Measurements from ENCODE around the gene FOXJ3. TPM values are rescaled to one million over a fixed set of nuclear protein-coding genes. Genes with fewer than 3 reads are reported as not detected.

The FOXJ3 gene
- total and polyA plus RNA-seq, 2 donors (not counting 1 experiment from before 2014, with no cell fraction given) = 15.4 to 76.4 TPM

DNA sequence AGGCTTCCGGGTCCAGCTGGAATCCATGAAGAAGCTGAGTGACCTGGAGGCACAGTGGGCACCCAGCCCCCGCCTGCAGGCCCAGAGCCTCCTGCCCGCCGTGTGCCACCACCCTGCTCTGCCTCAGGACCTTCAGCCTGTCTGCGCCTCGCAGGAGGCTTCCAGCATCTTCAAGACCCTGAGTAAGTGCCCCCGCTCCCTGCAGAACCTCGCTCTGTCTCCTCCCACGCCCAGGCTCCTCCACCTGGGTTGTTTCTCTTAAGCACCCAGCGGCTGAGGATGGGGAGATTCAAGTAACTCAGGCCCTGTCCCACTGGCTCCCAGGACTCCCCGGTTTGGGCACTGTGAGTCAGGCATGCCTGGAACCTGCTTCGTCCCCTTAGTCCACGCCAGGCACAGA lies 180.3 kb downstream of the FOXJ3 start:
- H2AFZ ChIP-seq (ENCODE audit: insufficient read depth, low read depth, low read length, poor library complexity, severe bottlenecking) = no peak overlapping the region
- H3K9me3 ChIP-seq (ENCODE audit: control extremely low read depth in 1 of 3, control insufficient read depth in 2 of 3, insufficient read depth in 1 of 3, low read length in 2 of 3) = no peaks in the 10 kb centered on the region
- no peak overlapping the region for H3K4me2 ChIP-seq (replicated peaks; ENCODE audit: low read depth, low read length, poor library complexity, severe bottlenecking)
- H3K4me1 ChIP-seq (ENCODE audit: control insufficient read depth in 2 of 2, insufficient read depth in 2 of 2, low read length in 2 of 2) = no peaks in the 10 kb centered on the region
- H3K4me3 ChIP-seq (ENCODE audit: control extremely low read depth in 1 of 5, extremely low read depth in 1 of 5, insufficient read depth in 1 of 5, low read depth in 2 of 5, low read length in 4 of 5) = no peak overlapping the region
- H3K79me2 ChIP-seq (ENCODE audit: control insufficient read depth, insufficient read depth, low read length) = no peaks in the 10 kb centered on the region
- no peak for TF ChIP-seq EZH2 (IDR thresholded peaks at IDR 0.05; ENCODE audit: borderline replicate concordance, insufficient read depth, low read depth, low read length, poor library complexity, severe bottlenecking)
- TF ChIP-seq, protein P1, sequence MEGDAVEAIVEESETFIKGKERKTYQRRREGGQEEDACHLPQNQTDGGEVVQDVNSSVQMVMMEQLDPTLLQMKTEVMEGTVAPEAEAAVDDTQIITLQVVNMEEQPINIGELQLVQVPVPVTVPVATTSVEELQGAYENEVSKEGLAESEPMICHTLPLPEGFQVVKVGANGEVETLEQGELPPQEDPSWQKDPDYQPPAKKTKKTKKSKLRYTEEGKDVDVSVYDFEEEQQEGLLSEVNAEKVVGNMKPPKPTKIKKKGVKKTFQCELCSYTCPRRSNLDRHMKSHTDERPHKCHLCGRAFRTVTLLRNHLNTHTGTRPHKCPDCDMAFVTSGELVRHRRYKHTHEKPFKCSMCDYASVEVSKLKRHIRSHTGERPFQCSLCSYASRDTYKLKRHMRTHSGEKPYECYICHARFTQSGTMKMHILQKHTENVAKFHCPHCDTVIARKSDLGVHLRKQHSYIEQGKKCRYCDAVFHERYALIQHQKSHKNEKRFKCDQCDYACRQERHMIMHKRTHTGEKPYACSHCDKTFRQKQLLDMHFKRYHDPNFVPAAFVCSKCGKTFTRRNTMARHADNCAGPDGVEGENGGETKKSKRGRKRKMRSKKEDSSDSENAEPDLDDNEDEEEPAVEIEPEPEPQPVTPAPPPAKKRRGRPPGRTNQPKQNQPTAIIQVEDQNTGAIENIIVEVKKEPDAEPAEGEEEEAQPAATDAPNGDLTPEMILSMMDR (IDR thresholded peaks at IDR 0.05) = no peak
- ChIA-PET POLR2A (no interaction called here), CTCF (no interaction called here)
- DNase-seq (no peak), ATAC-seq (ENCODE audit: low read depth) (no peak)
- H3K4me3 Mint-ChIP-seq = no peak overlapping the region
- H3K27ac Mint-ChIP-seq = no peak overlapping the region
- no peak overlapping the region for H3K9ac ChIP-seq (ENCODE audit: low read length)
- H3K4me1 Mint-ChIP-seq = no peaks in the 10 kb centered on the region
- WGBS (ENCODE audit: insufficient coverage) = 89% methylated on average over 13 of the region's 13 CpGs
- H3K36me3 ChIP-seq (replicated peaks in 1 of 2; ENCODE audit: control extremely low read depth in 1 of 2, control insufficient read depth in 1 of 2, extremely low read depth in 1 of 2, insufficient read depth in 2 of 2, low read length in 1 of 2) = no peaks in the 10 kb centered on the region
- H4K20me1 ChIP-seq (ENCODE audit: control insufficient read depth, insufficient read depth, low read length, poor library complexity, severe bottlenecking) = no peaks in the 10 kb centered on the region
- H3K27me3 Mint-ChIP-seq = peaks cover 11% of the 10 kb centered on the region
- intact Hi-C loops (cut with micrococcal nuclease) = no loop called here
- no peak overlapping the region for H3K27ac ChIP-seq (ENCODE audit: low read length in 2 of 2)
- no peaks in the 10 kb centered on the region for H3K9me3 Mint-ChIP-seq (ENCODE audit: insufficient read depth)
- H3K27me3 ChIP-seq (replicated peaks in 1 of 4; ENCODE audit: control extremely low read depth in 1 of 4, control insufficient read depth in 3 of 4, insufficient read depth in 4 of 4, low read length in 3 of 4) = no peaks in the 10 kb centered on the region

DNA sequence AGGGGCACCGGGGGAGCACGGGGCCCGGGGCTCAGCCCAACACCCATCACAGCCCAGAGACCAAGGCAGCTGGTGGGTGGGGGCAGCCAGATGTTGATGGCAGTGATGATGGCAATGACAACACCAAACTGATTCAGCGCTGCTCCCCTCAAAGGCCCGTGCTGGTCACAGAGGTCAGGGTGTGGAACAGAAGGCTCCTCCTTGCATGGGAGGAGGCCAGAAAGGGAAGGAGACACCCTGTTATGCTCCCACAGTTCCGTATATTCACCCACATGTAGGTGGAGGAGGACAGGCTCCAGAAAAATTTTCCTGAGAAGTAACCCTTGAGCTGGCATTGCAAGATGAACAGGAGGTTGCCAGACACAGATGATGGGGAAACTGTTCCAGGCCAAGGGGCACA lies 181.4 kb downstream of the FOXJ3 start:
- Histone ChIP-seq H3K27ac (ENCODE audit: low read length in 2 of 2) (no peak overlapping the region), H3K4me1 (ENCODE audit: control insufficient read depth in 2 of 2, insufficient read depth in 2 of 2, low read length in 2 of 2) (no peaks in the 10 kb centered on the region), H3K4me3 (ENCODE audit: control extremely low read depth in 1 of 5, extremely low read depth in 1 of 5, insufficient read depth in 1 of 5, low read depth in 2 of 5, low read length in 4 of 5) (no peak overlapping the region), H3K27me3 (replicated peaks in 1 of 4; ENCODE audit: control extremely low read depth in 1 of 4, control insufficient read depth in 3 of 4, insufficient read depth in 4 of 4, low read length in 3 of 4) (no peaks in the 10 kb centered on the region), H3K36me3 (replicated peaks in 1 of 2; ENCODE audit: control extremely low read depth in 1 of 2, control insufficient read depth in 1 of 2, extremely low read depth in 1 of 2, insufficient read depth in 2 of 2, low read length in 1 of 2) (no peaks in the 10 kb centered on the region), H3K79me2 (ENCODE audit: control insufficient read depth, insufficient read depth, low read length) (no peaks in the 10 kb centered on the region), H3K9me3 (ENCODE audit: control extremely low read depth in 1 of 3, control insufficient read depth in 2 of 3, insufficient read depth in 1 of 3, low read length in 2 of 3) (no peaks in the 10 kb centered on the region), H3K4me2 (replicated peaks; ENCODE audit: low read depth, low read length, poor library complexity, severe bottlenecking) (no peak overlapping the region), H4K20me1 (ENCODE audit: control insufficient read depth, insufficient read depth, low read length, poor library complexity, severe bottlenecking) (no peaks in the 10 kb centered on the region), H2AFZ (ENCODE audit: insufficient read depth, low read depth, low read length, poor library complexity, severe bottlenecking) (no peak overlapping the region), H3K9ac (ENCODE audit: low read length) (no peak overlapping the region)
- no peaks in the 10 kb centered on the region for H3K9me3 Mint-ChIP-seq (ENCODE audit: insufficient read depth)
- H3K27me3 Mint-ChIP-seq = peaks cover 13% of the 10 kb centered on the region
- no peak overlapping the region for H3K27ac Mint-ChIP-seq
- H3K4me1 Mint-ChIP-seq = no peaks in the 10 kb centered on the region
- CTCF ChIA-PET = interaction anchor here (0.5 kb wide), 1 partner anchor 1939 kb away, joined by 3 read pairs; no protein-coding TSS in a partner anchor
- DNase-seq (no peak), ATAC-seq (ENCODE audit: low read depth) (no peak)
- no peak for TF ChIP-seq EZH2 (IDR thresholded peaks at IDR 0.05; ENCODE audit: borderline replicate concordance, insufficient read depth, low read depth, low read length, poor library complexity, severe bottlenecking)
- TF ChIP-seq, protein P1 (IDR thresholded peaks at IDR 0.05) = no peak
- H3K4me3 Mint-ChIP-seq = no peak overlapping the region
- WGBS (ENCODE audit: insufficient coverage) = no CpG with 5 or more reads among the region's 6 CpGs
- intact Hi-C loops (cut with micrococcal nuclease) = no loop called here
- POLR2A ChIA-PET = no interaction called here
